GM12892 (cell line): ENCODE measurements around the gene UCP3.

Experiments
- POLR2A ChIP-seq: IDR thresholded peaks from 2 replicates; pipeline ENCODE4 v1.6.1; 2011; ENCODE audit warnings: low read depth, low read length, control low read depth
- POLR2AphosphoS5 ChIP-seq: IDR thresholded peaks from 2 replicates; pipeline ENCODE4 v1.6.1; 2011; ENCODE audit warnings: low read depth, low read length, control low read depth
- TAF1 ChIP-seq: IDR thresholded peaks from 2 replicates; pipeline ENCODE4 v1.6.1; 2011; ENCODE audit warnings: low read depth, mild to moderate bottlenecking, control low read depth, low read length, borderline replicate concordance

DNA sequence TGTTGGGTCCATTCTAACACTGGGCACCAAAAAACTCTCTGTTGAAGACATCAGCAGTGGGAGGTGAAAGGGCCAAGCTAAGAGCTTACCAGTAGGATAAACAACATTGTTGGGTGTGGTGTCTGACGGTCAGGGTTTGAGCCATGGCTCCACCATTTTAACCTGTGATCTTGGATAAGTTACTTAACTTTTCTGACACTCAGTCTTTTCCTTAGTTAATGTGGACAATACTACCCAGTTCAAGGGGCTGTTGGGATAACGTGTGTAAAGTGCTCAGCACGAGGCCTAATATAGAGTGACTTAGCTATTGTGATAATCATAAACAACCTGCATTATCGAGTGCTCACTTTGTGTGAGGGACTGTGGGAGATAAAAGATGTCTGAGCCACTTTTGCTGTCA lies 6.1 kb downstream of the UCP3 start:
- TF ChIP-seq POLR2A (no peak), POLR2AphosphoS5 (no peak), TAF1 (no peak)
